NCI-H1417 (cell line): ENCODE results near the gene YPEL5.
"Not testable (repeated sequence)": the region's sequence is repeated elsewhere in the genome, so short reads cannot be mapped to it uniquely, and the experiment has no call there.

Experiments used
- DNase-seq, 3 experiments: peaks; one replicate each; lab custom pipeline; 2025; lab: John Stamatoyannopoulos, UW

Gene YPEL5

GRCh38 chr2:30146337-30147195 lies at the start of gene YPEL5:
Gene YPEL5 (plus strand): TSS chr2:30147007. CDS start chr2:30156652, 9,645 bp downstream.
- DNase-seq, result peak; percentile 100

- no peak for DNase-seq
These were observed 48.4 kb upstream of the YPEL5 start for GRCh38 chr2:30098266-30099005.

DNA sequence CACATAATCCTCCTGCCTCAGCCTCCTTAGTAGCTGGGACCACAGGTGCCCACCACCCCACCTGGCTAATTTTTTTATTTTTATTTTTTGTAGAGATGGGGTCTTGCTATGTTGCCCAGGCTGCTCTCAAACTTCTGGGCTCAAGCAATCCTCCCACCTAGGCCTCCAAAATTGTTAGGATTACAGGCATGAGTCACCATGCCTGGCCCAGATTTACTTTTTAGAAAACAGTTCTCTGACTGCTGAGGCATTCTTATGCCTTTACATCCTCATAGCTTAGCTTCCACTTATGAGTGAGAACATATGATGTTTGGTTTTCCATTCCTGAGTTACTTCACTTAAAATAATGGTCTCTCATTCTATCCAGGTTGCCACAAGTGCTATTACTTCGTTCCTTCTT lies 47.4 kb upstream of the YPEL5 start:
- DNase-seq, result not testable (repeated sequence)

- DNase-seq, result not testable (repeated sequence)
These were observed 46.1 kb upstream of the YPEL5 start for GRCh38 chr2:30100691-30101090.

DNA sequence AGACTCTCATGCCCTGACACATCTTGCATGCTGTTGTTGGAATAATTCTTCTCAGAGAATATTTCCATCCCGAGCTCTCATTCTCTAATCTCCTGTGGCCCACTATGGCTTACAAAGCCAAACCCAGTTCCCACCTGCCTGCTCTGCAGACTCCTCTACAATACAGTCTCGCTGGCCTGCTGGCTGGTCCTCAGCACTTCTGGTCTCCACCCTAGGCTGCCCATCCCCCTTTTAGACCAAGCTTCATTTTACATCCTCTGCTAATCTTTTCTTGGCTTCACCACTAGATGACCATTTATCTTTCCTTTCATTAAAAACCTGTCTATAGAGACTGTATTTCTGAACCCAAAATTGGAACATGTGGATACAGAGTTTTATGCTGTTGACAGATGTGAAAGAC lies 42.5 kb upstream of the YPEL5 start:
- no peak for DNase-seq

- no peak for DNase-seq
These were observed 41.3 kb upstream of the YPEL5 start for GRCh38 chr2:30105556-30105955.

- DNase-seq, result no peak
These were observed 40.3 kb upstream of the YPEL5 start for GRCh38 chr2:30106543-30106942.

- DNase-seq, result no peak
These were observed 38.6 kb upstream of the YPEL5 start for GRCh38 chr2:30108192-30108591.

DNA sequence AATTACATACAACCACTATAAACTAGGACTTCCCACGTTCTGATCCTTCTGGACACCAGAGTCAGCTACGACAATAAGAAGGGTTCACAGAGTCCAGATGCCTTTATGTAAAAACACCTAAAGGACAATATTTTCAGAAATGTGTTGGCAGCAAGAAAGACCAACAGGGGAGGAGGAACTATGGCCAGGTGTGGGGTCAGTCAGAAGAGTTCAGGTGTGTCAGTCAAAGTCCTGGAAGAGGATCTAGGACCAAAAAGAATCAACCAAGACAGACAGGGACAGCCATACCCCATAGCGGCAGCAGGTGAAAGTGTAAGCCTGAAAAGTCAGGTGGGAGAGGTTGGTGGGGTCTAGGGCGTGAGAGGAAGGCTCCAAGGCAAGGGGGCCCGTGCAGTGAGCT lies 38.0 kb upstream of the YPEL5 start:
- DNase-seq, result no peak

GRCh38 chr2:30109856-30110255 lies 37.0 kb upstream of the YPEL5 start:
- peak in 1 of 3 experiments; percentile 34 for DNase-seq

GRCh38 chr2:30110773-30111172 lies 36.0 kb upstream of the YPEL5 start:
- DNase-seq, result no peak

GRCh38 chr2:30111186-30111585 lies 35.6 kb upstream of the YPEL5 start:
- DNase-seq, result peak in 2 of 3 experiments; percentile 48 to 49

DNA sequence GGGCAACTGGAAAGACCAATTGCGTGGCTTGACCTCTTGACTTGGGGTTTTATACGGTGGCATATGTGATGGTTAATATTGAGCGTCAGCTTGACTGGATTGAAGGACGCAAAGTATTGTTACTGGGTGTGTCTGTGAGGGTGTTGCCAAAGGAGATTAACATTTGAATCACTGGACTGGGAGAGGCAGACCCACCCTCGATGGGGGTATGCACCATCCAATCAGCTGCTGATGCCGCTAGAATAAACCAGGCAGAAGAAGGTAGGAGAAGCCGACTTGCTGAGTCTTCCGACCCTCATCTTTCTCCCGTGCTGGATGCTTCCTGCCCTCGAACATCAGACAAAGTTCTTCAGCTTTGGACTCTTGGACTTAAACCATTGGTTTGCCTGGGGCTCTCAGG lies 34.2 kb upstream of the YPEL5 start:
- no peak for DNase-seq

DNA sequence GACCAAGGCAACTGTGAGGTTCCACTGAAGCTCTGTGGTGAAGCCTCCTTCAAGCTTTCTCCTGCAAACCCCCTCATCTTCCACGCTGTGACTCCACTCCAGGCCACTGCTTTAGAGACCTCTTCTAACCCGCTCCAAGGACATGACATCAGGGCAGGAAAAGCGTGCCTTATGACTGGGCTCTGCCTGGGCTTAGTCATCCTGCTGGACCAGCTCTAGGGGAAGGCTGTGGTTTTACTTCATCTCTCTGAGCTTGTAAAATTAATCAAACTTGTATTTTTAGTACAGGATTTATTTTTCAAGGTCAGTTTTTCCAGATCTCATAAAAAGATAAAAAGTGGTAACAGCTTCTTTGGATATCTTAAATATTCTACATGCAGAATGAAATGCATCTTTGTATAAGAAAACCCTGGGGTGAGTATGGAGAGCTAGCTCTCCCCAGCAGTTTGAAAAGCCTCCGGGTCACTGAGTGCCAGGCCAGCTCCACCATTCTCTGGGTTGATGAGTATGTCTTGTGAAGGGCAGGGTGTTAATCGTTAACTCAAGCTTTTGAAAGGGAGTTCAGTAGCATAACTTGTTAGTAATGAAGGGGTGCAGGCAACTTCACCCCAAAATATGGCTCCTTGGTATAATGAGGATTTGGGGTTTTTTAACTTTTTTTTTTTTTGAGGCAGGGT lies 33.1 kb upstream of the YPEL5 start:
- no peak for DNase-seq

DNA sequence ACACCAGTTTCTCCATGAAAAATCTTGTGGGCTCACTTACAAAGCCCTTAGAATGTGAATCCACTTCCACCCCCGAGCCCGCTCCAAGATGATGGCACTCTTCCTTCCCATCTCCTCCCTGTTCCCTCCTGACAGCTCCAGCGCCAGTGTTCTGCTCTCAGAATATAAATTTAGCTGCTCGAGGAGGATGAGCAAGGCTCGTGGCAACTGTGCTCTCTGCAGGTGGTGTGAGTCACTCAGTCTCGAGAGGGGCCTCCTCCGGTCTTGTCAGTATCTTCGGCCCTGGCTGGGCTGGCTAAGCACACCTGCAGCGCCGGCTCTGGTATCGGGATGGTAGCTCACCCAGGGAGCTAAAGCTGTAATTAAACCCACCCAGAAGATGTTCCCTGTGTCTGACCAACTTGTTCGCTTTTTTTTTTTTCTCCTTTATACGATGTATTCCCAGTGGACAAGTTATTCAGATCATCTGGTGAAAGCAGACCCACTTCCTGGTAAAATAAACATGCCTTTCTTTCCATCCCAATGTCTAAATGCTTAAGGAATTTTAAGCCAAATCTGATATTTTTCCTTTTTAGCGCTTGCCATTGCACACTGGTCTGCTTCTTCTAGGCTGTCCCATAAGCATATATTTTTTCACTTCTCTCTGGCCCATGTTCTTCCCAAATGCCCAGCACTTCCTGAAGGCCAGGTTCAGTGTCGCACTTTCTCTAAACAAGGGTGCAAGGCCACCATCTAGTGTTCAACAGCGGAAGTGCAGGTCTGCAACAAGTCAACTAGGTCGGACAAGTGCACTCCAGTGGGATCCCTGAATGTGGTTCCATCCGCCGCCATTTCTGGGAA lies 31.4 kb upstream of the YPEL5 start:
- DNase-seq, result peak; percentile 77 to 94 (median 91)

- no peak for DNase-seq
These were observed 30.9 kb upstream of the YPEL5 start for GRCh38 chr2:30115981-30116285.

GRCh38 chr2:30122362-30122761 lies 24.4 kb upstream of the YPEL5 start:
- DNase-seq, result no peak

- DNase-seq, result no peak
These were observed 19.6 kb upstream of the YPEL5 start for GRCh38 chr2:30127016-30127893.

DNA sequence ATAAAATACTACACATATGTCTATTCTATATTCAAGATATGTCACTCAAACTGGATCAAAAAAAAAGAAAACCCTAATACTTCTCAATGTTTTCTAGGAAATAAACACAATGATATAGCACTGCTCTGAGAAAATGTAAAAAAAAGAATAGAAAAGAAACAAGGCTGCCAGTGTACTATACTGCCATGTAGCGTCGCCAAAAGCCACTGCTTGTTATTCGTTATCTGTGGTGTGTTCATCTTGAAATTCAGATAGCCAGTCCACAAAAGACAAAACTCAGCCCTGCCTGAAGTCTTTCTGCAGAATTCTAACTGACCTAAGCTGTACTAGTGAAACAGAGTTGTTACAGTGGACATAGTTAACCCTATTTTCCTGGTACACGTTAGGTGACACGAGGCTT lies 12.2 kb upstream of the YPEL5 start:
- no peak for DNase-seq

DNA sequence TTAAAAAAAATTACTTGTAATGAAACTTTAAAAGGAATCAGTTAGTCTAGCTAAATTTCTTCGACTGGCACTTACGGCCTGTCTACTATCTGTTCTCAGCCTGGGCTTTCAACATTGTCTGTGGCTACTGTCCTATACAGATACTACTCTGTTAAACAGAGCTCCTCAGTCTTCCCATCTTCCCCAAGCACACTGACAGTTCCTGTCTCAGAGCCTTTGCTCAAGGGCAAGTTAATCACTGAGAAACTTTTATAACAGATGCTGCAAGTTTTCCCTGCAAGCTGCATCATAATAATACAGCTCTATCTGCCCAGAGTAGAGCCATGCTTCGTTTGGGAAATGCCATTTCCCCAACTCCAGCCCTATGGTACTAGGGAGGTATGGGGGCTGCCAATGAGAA lies 11.3 kb upstream of the YPEL5 start:
- no peak for DNase-seq
